HG03025 (cell line): Measurements from ENCODE around the gene ELAVL3.
A peak's percentile ranks its signal among the peaks of the same experiment; 100 is the strongest.
"Not testable (repeated sequence)": the region's sequence is repeated elsewhere in the genome, so short reads cannot be mapped to it uniquely, and the experiment has no call there.

Experiments
- ATAC-seq: cut with Tn5 transposase; IDR thresholded peaks from one replicate; pipeline ENCODE4 v1.9.1; 2021; ENCODE audit warnings: mild to moderate bottlenecking, moderate library complexity; ENCODE audit not compliant: unreplicated experiment, low FRiP score

The ELAVL3 gene

GRCh38 chr19:11445141-11445540 lies 35.7 kb downstream of the ELAVL3 start:
- ATAC-seq = no peak

- no peak for ATAC-seq
These were observed 36.8 kb downstream of the ELAVL3 start for GRCh38 chr19:11444059-11444458.

- ATAC-seq = no peak
These were observed 42.9 kb downstream of the ELAVL3 start for GRCh38 chr19:11437955-11438354.

- no peak for ATAC-seq
These were observed 45.0 kb downstream of the ELAVL3 start for GRCh38 chr19:11435833-11436313.

GRCh38 chr19:11435057-11435832 lies 45.6 kb downstream of the ELAVL3 start, which contains the start of the genes ODAD3 and PRKCSH:
ODAD3 (minus strand) TSS chr19:11435121; CDS start chr19:11435016, 105 bp downstream.
PRKCSH (plus strand) TSS chr19:11435635; CDS start chr19:11436118, 483 bp downstream.
- ATAC-seq = peak; percentile 87

GRCh38 chr19:11434703-11435056 lies 46.2 kb downstream of the ELAVL3 start:
- no peak for ATAC-seq

GRCh38 chr19:11433526-11433925 lies 47.3 kb downstream of the ELAVL3 start:
- ATAC-seq = not testable (repeated sequence)

- ATAC-seq = no peak
These were observed 54.2 kb downstream of the ELAVL3 start for GRCh38 chr19:11426656-11427055.

- ATAC-seq = no peak
These were observed 55.0 kb downstream of the ELAVL3 start for GRCh38 chr19:11425719-11426457.

GRCh38 chr19:11423791-11424181 lies 57.1 kb downstream of the ELAVL3 start:
- ATAC-seq = no peak

GRCh38 chr19:11423164-11423790 lies 57.6 kb downstream of the ELAVL3 start:
- ATAC-seq = no peak

- ATAC-seq = no peak
These were observed 58.4 kb downstream of the ELAVL3 start for GRCh38 chr19:11422163-11423065.

GRCh38 chr19:11421371-11422098 lies 59.3 kb downstream of the ELAVL3 start:
- no peak for ATAC-seq

- no peak for ATAC-seq
These were observed 60.1 kb downstream of the ELAVL3 start for GRCh38 chr19:11420429-11421370.

GRCh38 chr19:11418549-11419506 lies 62.0 kb downstream of the ELAVL3 start, which contains the start of gene RGL3:
RGL3 (minus strand) TSS chr19:11419314; CDS start chr19:11419278, 36 bp downstream.
- ATAC-seq = no peak

GRCh38 chr19:11418094-11418548 lies 62.7 kb downstream of the ELAVL3 start:
- no peak for ATAC-seq
